Central memory CD8-positive, alpha-beta T cell (primary cell): ENCODE measurements around the gene RBMS3.

Source experiments
- ATAC-seq: fragments of 150-1000 bp; cut with Tn5 transposase; replicated peaks from 2 replicates; pipeline ENCODE4 v1.10.0; 2022; ENCODE audit warnings: mild to moderate bottlenecking, moderate FRiP score, moderate number of reproducible peaks; ENCODE audit not compliant: poor library complexity, severe bottlenecking; ENCODE audit errors: extremely low read depth
- DNase-seq, 2 donors: peaks; one replicate each; pipeline ENCODE4 v3.0.0; 2021; ENCODE audit warnings: low spot score in 2 of 2
- H3K27ac Mint-ChIP-seq: one replicate; pipeline ENCODE4 v1.8.0; 2022; ENCODE audit warnings: low read depth, mild to moderate bottlenecking, moderate library complexity, mixed read lengths
- H3K27me3 Mint-ChIP-seq: one replicate; pipeline ENCODE4 v1.8.0; 2022; ENCODE audit warnings: mixed read lengths
- H3K36me3 Mint-ChIP-seq: one replicate; pipeline ENCODE4 v1.8.0; 2022; ENCODE audit warnings: mild to moderate bottlenecking, moderate library complexity, mixed read lengths; ENCODE audit not compliant: insufficient read depth
- H3K4me1 Mint-ChIP-seq: one replicate; pipeline ENCODE4 v1.8.0; 2022; ENCODE audit warnings: mixed read lengths
- H3K4me3 Mint-ChIP-seq: one replicate; pipeline ENCODE4 v1.8.0; 2022; ENCODE audit warnings: mild to moderate bottlenecking, moderate library complexity, mixed read lengths
- H3K9me3 Mint-ChIP-seq: one replicate; pipeline ENCODE4 v1.8.0; 2022; ENCODE audit warnings: mixed read lengths

Gene RBMS3

GRCh38 chr3:29532473-29532872 is 251.6 kb downstream of the RBMS3 start:
- DNase-seq (no peak), ATAC-seq (no peak)
- no peak overlapping the region for H3K27ac Mint-ChIP-seq
- H3K36me3 Mint-ChIP-seq, result no peaks in the 10 kb centered on the region
- H3K4me1 Mint-ChIP-seq, result no peaks in the 10 kb centered on the region
- H3K27me3 Mint-ChIP-seq, result no peaks in the 10 kb centered on the region
- H3K4me3 Mint-ChIP-seq, result no peak overlapping the region
- no peaks in the 10 kb centered on the region for H3K9me3 Mint-ChIP-seq

GRCh38 chr3:29534006-29534405 is 253.1 kb downstream of the RBMS3 start:
- DNase-seq (no peak), ATAC-seq (no peak)
- Mint-ChIP-seq H3K27ac (no peak overlapping the region), H3K4me3 (no peak overlapping the region), H3K4me1 (no peaks in the 10 kb centered on the region), H3K27me3 (no peaks in the 10 kb centered on the region), H3K36me3 (no peaks in the 10 kb centered on the region), H3K9me3 (no peaks in the 10 kb centered on the region)

DNA sequence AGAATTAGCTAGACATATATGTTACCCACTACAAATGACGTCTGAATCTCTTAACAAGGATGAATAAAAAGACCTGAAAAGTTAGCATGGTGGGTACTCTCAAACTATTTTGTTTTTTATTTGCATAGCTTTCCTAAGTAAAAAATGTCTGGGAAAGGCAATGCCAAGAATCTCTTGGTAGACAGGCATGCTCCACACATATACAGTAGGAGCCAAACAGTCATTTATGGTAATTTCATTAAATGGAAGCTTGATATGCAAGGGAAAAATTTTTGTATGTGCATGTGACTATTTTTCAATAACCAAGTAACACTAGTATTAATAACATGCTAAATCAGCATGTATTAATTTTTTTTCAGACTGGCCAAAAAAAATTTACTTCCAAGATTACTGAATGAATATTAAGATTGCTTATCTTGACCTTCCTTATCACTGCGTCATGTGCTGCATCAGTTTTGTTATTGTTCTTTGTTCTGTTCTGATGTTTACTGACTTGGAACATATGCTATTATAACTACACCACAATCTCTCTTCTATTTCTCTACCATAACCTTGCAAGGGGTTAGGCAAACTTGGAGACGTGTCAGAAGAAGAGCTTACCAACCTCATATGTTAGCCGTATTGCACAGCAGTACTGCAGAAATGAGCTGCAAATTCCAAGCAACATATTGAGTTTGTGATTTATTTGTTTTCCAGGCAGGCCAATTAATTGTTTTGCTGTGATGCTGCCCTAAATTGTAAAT is 255.3 kb downstream of the RBMS3 start:
- DNase-seq (no peak), ATAC-seq (no peak)
- Mint-ChIP-seq H3K4me1 (no peaks in the 10 kb centered on the region), H3K36me3 (no peaks in the 10 kb centered on the region), H3K4me3 (no peak overlapping the region), H3K27ac (no peak overlapping the region), H3K9me3 (peaks cover 2% of the 10 kb centered on the region), H3K27me3 (no peaks in the 10 kb centered on the region)

DNA sequence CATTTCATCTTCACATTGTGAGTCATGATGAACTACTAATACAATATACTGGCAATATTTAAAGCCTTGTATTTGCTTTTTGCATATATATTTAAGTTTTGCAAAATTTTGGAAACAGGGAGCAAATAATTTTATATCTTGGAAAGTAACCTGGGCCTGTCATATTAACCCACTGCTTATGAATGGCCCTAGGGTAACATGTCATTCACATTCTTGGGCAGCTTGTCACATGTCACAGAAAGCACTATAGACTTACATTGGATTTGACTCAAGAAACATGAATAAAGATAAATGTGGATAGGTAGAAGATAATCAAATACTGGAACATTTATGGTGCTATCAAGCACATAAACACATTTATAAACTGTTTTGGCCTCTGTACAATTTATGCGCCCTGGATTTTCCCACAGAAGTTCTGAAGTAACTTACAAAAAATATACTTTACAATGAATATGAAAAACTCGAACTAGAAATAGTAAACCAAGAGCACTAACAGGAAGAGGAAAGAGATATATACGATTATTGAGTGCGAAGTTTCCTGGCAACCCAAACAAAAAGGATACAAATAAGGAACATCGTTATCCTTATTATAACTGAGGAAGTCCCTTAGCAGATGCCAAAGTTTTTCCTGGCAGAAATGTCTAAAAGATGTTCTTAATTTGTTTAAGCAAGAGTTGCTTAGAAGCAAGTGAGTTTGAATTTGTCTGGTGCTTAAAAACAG is 257.2 kb downstream of the RBMS3 start:
- Mint-ChIP-seq H3K36me3 (no peaks in the 10 kb centered on the region), H3K4me3 (no peak overlapping the region), H3K4me1 (no peaks in the 10 kb centered on the region), H3K27me3 (no peaks in the 10 kb centered on the region), H3K27ac (no peak overlapping the region), H3K9me3 (peaks cover 10% of the 10 kb centered on the region)
- no peak for DNase-seq
- ATAC-seq, result no peak

DNA sequence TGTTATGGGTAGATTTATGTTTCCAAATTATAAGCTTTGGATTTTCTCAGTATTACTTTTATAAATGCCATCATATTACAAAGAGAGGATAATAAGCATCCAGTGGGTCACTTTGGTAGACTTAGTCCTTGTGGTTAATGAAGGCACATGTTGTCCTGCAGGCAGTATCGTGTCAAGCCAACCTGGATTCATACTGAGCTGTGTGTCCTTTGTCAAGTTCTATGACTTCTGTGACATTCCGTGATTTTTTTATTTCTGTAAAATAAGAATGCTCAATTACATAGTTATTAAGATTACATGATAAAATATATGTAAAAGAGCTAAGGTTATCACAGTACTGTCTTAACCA is 257.7 kb downstream of the RBMS3 start:
- DNase-seq (no peak), ATAC-seq (no peak)
- Mint-ChIP-seq H3K36me3 (no peaks in the 10 kb centered on the region), H3K27me3 (no peaks in the 10 kb centered on the region), H3K27ac (no peak overlapping the region), H3K9me3 (peaks cover 10% of the 10 kb centered on the region), H3K4me1 (no peaks in the 10 kb centered on the region), H3K4me3 (no peak overlapping the region)

GRCh38 chr3:29540544-29540943 is 259.7 kb downstream of the RBMS3 start:
- H3K4me3 Mint-ChIP-seq, result no peak overlapping the region
- H3K4me1 Mint-ChIP-seq, result no peaks in the 10 kb centered on the region
- no peak overlapping the region for H3K27ac Mint-ChIP-seq
- ATAC-seq, result no peak
- no peaks in the 10 kb centered on the region for H3K27me3 Mint-ChIP-seq
- no peak for DNase-seq
- H3K36me3 Mint-ChIP-seq, result no peaks in the 10 kb centered on the region
- peaks cover 10% of the 10 kb centered on the region for H3K9me3 Mint-ChIP-seq

GRCh38 chr3:29544701-29545363 is 264.0 kb downstream of the RBMS3 start:
- Mint-ChIP-seq H3K4me1 (no peaks in the 10 kb centered on the region), H3K4me3 (no peak overlapping the region), H3K27ac (no peak overlapping the region), H3K9me3 (peaks cover 10% of the 10 kb centered on the region), H3K36me3 (no peaks in the 10 kb centered on the region), H3K27me3 (no peaks in the 10 kb centered on the region)
- ATAC-seq, result no peak
- DNase-seq, result no peak

- H3K4me1 Mint-ChIP-seq, result no peaks in the 10 kb centered on the region
- peaks cover 10% of the 10 kb centered on the region for H3K9me3 Mint-ChIP-seq
- ATAC-seq (no peak), DNase-seq (no peak)
- H3K4me3 Mint-ChIP-seq, result no peak overlapping the region
- H3K27ac Mint-ChIP-seq, result no peak overlapping the region
- no peaks in the 10 kb centered on the region for H3K36me3 Mint-ChIP-seq
- H3K27me3 Mint-ChIP-seq, result no peaks in the 10 kb centered on the region
Observed at GRCh38 chr3:29545615-29546014, 264.7 kb downstream of the RBMS3 start.

GRCh38 chr3:29552051-29552450 is 271.2 kb downstream of the RBMS3 start:
- no peak overlapping the region for H3K4me3 Mint-ChIP-seq
- no peaks in the 10 kb centered on the region for H3K27me3 Mint-ChIP-seq
- H3K4me1 Mint-ChIP-seq, result no peaks in the 10 kb centered on the region
- peaks cover 5% of the 10 kb centered on the region for H3K9me3 Mint-ChIP-seq
- DNase-seq (no peak), ATAC-seq (no peak)
- no peaks in the 10 kb centered on the region for H3K36me3 Mint-ChIP-seq
- H3K27ac Mint-ChIP-seq, result no peak overlapping the region

- Mint-ChIP-seq H3K27ac (no peak overlapping the region), H3K36me3 (no peaks in the 10 kb centered on the region), H3K9me3 (peaks cover 13% of the 10 kb centered on the region), H3K27me3 (no peaks in the 10 kb centered on the region), H3K4me3 (no peak overlapping the region), H3K4me1 (no peaks in the 10 kb centered on the region)
- DNase-seq (no peak), ATAC-seq (no peak)
Observed at GRCh38 chr3:29554566-29554965, 273.7 kb downstream of the RBMS3 start.

- Mint-ChIP-seq H3K27ac (no peak overlapping the region), H3K4me3 (no peak overlapping the region), H3K36me3 (no peaks in the 10 kb centered on the region), H3K9me3 (peaks cover 13% of the 10 kb centered on the region), H3K4me1 (no peaks in the 10 kb centered on the region), H3K27me3 (no peaks in the 10 kb centered on the region)
- DNase-seq (no peak), ATAC-seq (no peak)
Observed at GRCh38 chr3:29555590-29555989, 274.7 kb downstream of the RBMS3 start.

DNA sequence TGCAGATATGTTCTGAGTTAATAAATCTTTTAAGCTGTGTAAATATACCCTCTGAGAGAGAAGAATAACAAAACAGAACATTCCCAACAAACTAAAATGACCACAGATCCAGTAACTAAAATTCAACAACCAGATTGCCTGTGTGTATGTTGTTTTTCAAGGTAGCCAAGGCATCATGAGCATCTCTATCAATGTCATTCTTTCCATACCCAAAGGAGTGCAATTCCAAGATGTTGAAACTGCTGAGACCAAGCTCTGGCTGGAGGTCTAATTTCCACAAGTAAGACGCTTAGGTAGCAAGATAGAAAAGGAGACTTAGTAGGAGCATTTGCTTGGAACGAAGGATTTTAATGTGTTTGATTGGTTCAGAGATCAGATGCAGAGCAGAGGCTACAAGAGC is 276.3 kb downstream of the RBMS3 start:
- ATAC-seq (no peak), DNase-seq (no peak)
- no peak overlapping the region for H3K27ac Mint-ChIP-seq
- no peaks in the 10 kb centered on the region for H3K36me3 Mint-ChIP-seq
- no peak overlapping the region for H3K4me3 Mint-ChIP-seq
- peaks cover 8% of the 10 kb centered on the region for H3K9me3 Mint-ChIP-seq
- no peaks in the 10 kb centered on the region for H3K27me3 Mint-ChIP-seq
- no peaks in the 10 kb centered on the region for H3K4me1 Mint-ChIP-seq

- H3K9me3 Mint-ChIP-seq, result peaks cover 8% of the 10 kb centered on the region
- DNase-seq (no peak), ATAC-seq (no peak)
- H3K4me3 Mint-ChIP-seq, result no peak overlapping the region
- no peak overlapping the region for H3K27ac Mint-ChIP-seq
- no peaks in the 10 kb centered on the region for H3K36me3 Mint-ChIP-seq
- no peaks in the 10 kb centered on the region for H3K4me1 Mint-ChIP-seq
- H3K27me3 Mint-ChIP-seq, result no peaks in the 10 kb centered on the region
Observed at GRCh38 chr3:29557825-29558224, 277.0 kb downstream of the RBMS3 start.
